ENCODE measurements around the gene PPP6R3.

- no peak for TF ChIP-seq NFIC (IDR thresholded peaks at IDR 0.05; ENCODE audit: low read depth, low read length)
- no peak for TF ChIP-seq ZNF687 (IDR thresholded peaks at IDR 0.05)
- no peak for TF ChIP-seq SUPT20H (IDR thresholded peaks at IDR 0.05; ENCODE audit: borderline replicate concordance, control insufficient read depth, low read depth, low read length)
- TF ChIP-seq MXI1 (IDR thresholded peaks at IDR 0.05; ENCODE audit: low read depth, low read length): no peak
- no peak for TF ChIP-seq USF2 (IDR thresholded peaks at IDR 0.05; ENCODE audit: borderline replicate concordance, low read depth, low read length)
- TF ChIP-seq NR2C2 (IDR thresholded peaks at IDR 0.05; ENCODE audit: borderline replicate concordance, control insufficient read depth, insufficient read length, low read depth): no peak
- TF ChIP-seq MAX (IDR thresholded peaks at IDR 0.05; ENCODE audit: low read depth, low read length): no peak
- TF ChIP-seq HDAC2 (IDR thresholded peaks at IDR 0.05): no peak
Observed at GRCh38 chr11:68437927-68438657, 22.5 kb upstream of the PPP6R3 start.
